GM13976 (cell line): Measurements from ENCODE around the gene SRSF3.
"Not testable (repeated sequence)": the region's sequence is repeated elsewhere in the genome, so short reads cannot be mapped to it uniquely, and the experiment has no call there.

Source experiments
- DNase-seq: peaks from one replicate; pipeline ENCODE4 v3.0.0; 2012; ENCODE audit warnings: low spot score
- CTCF ChIP-seq: IDR thresholded peaks from 2 replicates; pipeline ENCODE4 v1.5.1; 2012; ENCODE audit warnings: borderline replicate concordance, mild to moderate bottlenecking; ENCODE audit not compliant: insufficient read depth; ENCODE audit errors: extremely low read depth, missing control alignments, control extremely low read depth
- in situ Hi-C: fragments of 300-500 bp; cut with MboI; formaldehyde crosslinking; loops from one replicate; pipeline ENCODE4 v1.12.0; 2022; ENCODE audit warnings: low sequenced_read_pairs, mixed read lengths, inconsistent platforms; ENCODE audit not compliant: unreplicated experiment

Gene SRSF3

GRCh38 chr6:36609582-36609981, 15.4 kb downstream of the SRSF3 start:
- in situ Hi-C loops, result no loop called here
- TF ChIP-seq CTCF, result no peak
- DNase-seq, result no peak

- in situ Hi-C loops, result loop anchor here (10.0 kb wide), 1 partner anchor 145 kb away; no protein-coding TSS in a partner anchor
- no peak for DNase-seq
- no peak for TF ChIP-seq CTCF
Measured at GRCh38 chr6:36610041-36610955, 16.1 kb downstream of the SRSF3 start.

- in situ Hi-C loops, result loop anchor here (10.0 kb wide), 1 partner anchor 144 kb away; no protein-coding TSS in a partner anchor
- no peak for DNase-seq
- TF ChIP-seq CTCF, result no peak
Measured at GRCh38 chr6:36610956-36611336, 16.8 kb downstream of the SRSF3 start.

GRCh38 chr6:36611679-36612078, 17.5 kb downstream of the SRSF3 start:
- in situ Hi-C loops, result loop anchor here (10.0 kb wide), 1 partner anchor 143 kb away; no protein-coding TSS in a partner anchor
- DNase-seq, result not testable (repeated sequence)

- in situ Hi-C loops, result loop anchor here (10.0 kb wide), 1 partner anchor 143 kb away; no protein-coding TSS in a partner anchor
- TF ChIP-seq CTCF, result no peak
- no peak for DNase-seq
Measured at GRCh38 chr6:36612101-36612625, 18.0 kb downstream of the SRSF3 start.

GRCh38 chr6:36613200-36613995, 19.2 kb downstream of the SRSF3 start:
- DNase-seq, result no peak
- in situ Hi-C loops, result loop anchor here (10.0 kb wide), 1 partner anchor 141 kb away; no protein-coding TSS in a partner anchor
- no peak for TF ChIP-seq CTCF
